ENCODE data around the gene FGD6.

Gene FGD6

DNA sequence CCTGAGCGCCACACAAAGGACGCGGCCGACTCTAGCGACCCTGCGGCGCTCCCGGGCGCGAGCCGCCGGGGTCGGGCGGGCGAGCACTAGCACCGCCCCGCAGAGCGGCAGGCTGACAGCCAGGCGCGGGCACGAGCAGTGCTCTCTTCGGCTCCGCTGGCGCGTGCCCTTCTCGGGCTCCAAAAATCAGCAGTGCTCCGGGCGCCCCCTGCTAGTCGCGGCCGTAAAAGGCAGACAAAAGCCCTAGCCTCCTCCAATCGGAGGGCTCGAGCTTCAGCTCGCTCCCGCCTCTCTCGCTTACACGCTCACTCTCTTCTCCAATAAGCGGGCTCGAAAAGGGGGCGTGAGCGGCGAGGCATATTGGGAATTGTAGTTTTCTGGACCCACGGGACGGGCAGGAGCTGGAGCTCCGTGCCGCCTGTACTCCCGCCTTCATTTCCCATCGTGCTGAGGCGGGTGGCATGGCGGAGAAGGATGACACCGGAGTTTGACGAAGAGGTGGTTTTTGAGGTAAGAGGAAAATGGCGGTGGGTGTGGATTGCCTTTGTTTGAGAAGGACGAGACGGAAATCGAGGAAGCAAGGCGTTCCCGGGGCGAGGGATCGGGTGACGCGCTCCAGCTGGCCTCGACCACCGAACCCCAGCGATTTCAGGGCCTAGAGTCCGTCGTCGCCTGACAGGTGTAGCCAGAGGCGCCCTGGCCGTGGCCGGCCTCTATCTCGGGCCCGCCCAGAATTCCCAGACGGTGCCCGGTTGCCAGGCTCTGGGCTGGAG lies at the start of gene FGD6, which contains the start of gene VEZT:
Gene FGD6, minus strand, starts transcription at position 91 of the 773 bp plus-strand sequence. CDS start 227 bp downstream, outside the sequence.
Gene VEZT, plus strand, starts transcription at position 431 of the 773 bp plus-strand sequence. Its CDS starts 44 bp downstream, at position 475.
- Histone ChIP-seq H3K4me3 (ENCODE audit: low read length) (peak within 1 kb of the TSS; percentile 99), H2AFZ (ENCODE audit: low read depth, low read length) (peak within 1 kb of the TSS; percentile 97), H3K9me3 (ENCODE audit: low read length) (no peaks in the 10 kb centered on the region), H3K4me1 (ENCODE audit: insufficient read depth, low read length) (peaks cover 21% of the 10 kb centered on the region), H3K36me3 (ENCODE audit: insufficient read depth, low read length) (no peaks in the 10 kb centered on the region), H3K27me3 (ENCODE audit: insufficient read depth, low read length) (no peaks in the 10 kb centered on the region)

DNA sequence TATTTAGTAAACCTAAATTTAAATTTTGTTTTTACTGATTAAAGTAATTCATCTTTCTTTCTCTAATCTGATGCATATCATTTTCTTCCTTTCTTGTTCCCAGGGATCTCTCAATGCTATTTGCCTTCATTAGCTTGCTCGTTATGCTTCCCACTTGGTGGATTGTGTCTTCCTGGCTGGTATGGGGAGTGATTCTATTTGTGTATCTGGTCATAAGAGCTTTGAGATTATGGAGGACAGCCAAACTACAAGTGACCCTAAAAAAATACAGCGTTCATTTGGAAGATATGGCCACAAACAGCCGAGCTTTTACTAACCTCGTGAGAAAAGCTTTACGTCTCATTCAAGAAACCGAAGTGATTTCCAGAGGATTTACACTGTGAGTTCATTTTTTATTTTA lies 49.0 kb upstream of the FGD6 start:
- Histone ChIP-seq H3K4me1 (ENCODE audit: insufficient read depth, low read length) (no peaks in the 10 kb centered on the region), H3K27me3 (ENCODE audit: insufficient read depth, low read length) (no peaks in the 10 kb centered on the region), H3K4me3 (ENCODE audit: low read length) (no peak overlapping the region), H3K9me3 (ENCODE audit: low read length) (no peaks in the 10 kb centered on the region), H3K36me3 (ENCODE audit: insufficient read depth, low read length) (peaks cover 79% of the 10 kb centered on the region), H2AFZ (ENCODE audit: low read depth, low read length) (no peak overlapping the region)

DNA sequence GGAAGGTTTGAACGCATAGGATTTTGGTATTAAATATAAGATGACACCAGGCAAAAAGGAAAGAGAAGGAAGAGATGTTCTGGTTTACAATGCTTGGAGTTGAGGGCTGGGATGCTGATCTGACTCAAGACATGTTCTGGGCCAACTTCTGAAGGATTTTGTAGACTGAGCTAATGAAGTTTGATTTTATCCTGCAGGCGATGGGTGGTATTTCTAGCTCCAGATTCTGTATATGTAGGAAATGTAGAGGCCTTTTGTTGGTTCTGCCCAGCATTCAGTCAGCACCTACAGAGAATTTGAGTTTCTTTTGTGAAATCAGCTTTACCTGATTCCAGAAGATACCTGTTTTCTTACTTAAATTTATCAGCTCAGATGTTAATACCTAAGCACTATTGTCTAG lies 48.5 kb upstream of the FGD6 start:
- peaks cover 81% of the 10 kb centered on the region for H3K36me3 ChIP-seq (ENCODE audit: insufficient read depth, low read length)
- H3K27me3 ChIP-seq (ENCODE audit: insufficient read depth, low read length): no peaks in the 10 kb centered on the region
- no peak overlapping the region for H2AFZ ChIP-seq (ENCODE audit: low read depth, low read length)
- no peak overlapping the region for H3K4me3 ChIP-seq (ENCODE audit: low read length)
- no peaks in the 10 kb centered on the region for H3K9me3 ChIP-seq (ENCODE audit: low read length)
- H3K4me1 ChIP-seq (ENCODE audit: insufficient read depth, low read length): no peaks in the 10 kb centered on the region

DNA sequence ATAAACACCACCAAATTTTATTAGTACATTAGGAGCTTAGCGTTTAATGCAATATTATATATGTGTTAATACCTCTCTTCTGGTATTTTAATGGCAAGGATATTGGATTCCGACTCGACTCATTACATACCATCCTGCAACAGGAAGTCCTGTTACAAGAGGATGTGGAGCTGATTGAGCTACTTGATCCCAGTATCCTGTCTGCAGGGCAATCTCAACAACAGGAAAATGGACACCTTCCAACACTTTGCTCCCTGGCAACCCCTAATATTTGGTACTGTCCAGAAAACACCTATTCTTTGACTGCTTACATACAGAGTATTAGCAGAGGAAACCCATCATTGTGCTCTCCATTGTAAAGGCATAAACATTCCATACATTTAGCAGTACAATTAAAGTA lies 45.5 kb upstream of the FGD6 start:
- no peaks in the 10 kb centered on the region for H3K27me3 ChIP-seq (ENCODE audit: insufficient read depth, low read length)
- H3K4me1 ChIP-seq (ENCODE audit: insufficient read depth, low read length): no peaks in the 10 kb centered on the region
- no peak overlapping the region for H3K4me3 ChIP-seq (ENCODE audit: low read length)
- no peak overlapping the region for H2AFZ ChIP-seq (ENCODE audit: low read depth, low read length)
- no peaks in the 10 kb centered on the region for H3K9me3 ChIP-seq (ENCODE audit: low read length)
- H3K36me3 ChIP-seq (ENCODE audit: insufficient read depth, low read length): peaks cover 85% of the 10 kb centered on the region

DNA sequence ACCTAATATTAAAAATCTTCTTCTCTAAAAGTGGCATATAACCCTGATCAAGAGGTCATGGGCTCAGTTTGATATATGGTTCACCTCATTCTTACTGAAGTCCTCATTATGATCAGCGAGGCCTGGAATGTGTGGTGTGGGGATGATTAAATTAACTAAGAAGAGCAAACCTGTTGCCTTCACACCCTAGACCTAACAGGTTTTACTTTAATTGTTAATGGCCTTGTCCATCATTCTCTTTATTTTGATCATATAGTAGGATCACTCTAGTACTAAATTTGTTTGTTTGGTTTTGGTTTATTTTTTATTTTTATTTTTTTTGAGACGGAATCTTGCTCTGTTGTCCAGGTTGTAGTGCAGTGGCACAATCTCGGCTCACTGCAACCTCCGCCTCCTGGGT lies 43.8 kb upstream of the FGD6 start:
- peaks cover 84% of the 10 kb centered on the region for H3K36me3 ChIP-seq (ENCODE audit: insufficient read depth, low read length)

DNA sequence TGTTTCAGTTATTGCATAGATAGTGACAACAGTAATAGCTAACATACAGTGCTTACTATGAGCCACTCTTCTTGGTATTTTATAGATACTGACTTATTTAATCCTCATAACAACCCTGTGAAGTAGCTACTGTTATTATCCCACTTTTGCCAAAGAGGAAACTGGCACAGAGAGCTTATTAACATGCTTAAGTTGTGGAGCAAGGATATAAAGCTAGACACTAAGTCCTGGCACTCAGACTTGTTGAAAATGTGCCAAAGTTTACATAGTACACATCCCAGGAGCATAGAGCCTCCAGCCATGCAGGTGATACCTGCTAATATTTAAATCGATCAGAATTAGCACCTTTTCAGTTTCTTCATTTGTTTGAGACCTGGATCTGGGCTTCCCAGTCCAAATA lies 42.1 kb upstream of the FGD6 start:
- peaks cover 86% of the 10 kb centered on the region for H3K36me3 ChIP-seq (ENCODE audit: insufficient read depth, low read length)
- H3K9me3 ChIP-seq (ENCODE audit: low read length): no peaks in the 10 kb centered on the region
- H3K27me3 ChIP-seq (ENCODE audit: insufficient read depth, low read length): no peaks in the 10 kb centered on the region
- H2AFZ ChIP-seq (ENCODE audit: low read depth, low read length): no peak overlapping the region
- H3K4me1 ChIP-seq (ENCODE audit: insufficient read depth, low read length): no peaks in the 10 kb centered on the region
- no peak overlapping the region for H3K4me3 ChIP-seq (ENCODE audit: low read length)

More for the DNA sequence above, 43.8 kb upstream of the FGD6 start:
- no peaks in the 10 kb centered on the region for H3K4me1 ChIP-seq (ENCODE audit: insufficient read depth, low read length)
- no peak overlapping the region for H2AFZ ChIP-seq (ENCODE audit: low read depth, low read length)
- no peaks in the 10 kb centered on the region for H3K27me3 ChIP-seq (ENCODE audit: insufficient read depth, low read length)
- no peak overlapping the region for H3K4me3 ChIP-seq (ENCODE audit: low read length)
- H3K9me3 ChIP-seq (ENCODE audit: low read length): no peaks in the 10 kb centered on the region

DNA sequence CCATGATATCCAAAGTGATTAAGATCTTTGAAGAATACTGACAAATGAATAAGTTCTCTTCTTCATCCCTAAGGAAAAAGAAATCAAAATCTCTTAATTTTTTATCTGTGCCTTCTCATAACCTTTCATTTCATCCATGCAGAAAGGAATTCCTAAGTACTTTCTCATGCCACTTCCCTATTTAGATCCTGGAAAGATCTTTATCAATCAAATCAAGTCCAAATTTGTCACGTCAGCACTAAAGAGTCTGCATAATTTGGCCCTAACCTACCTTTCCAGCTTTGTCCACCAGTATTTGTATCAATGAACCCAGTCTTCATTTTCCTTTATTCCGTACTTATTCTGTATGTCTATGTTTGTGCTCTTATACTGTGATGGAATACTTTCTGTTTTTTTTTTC lies 41.5 kb upstream of the FGD6 start:
- no peaks in the 10 kb centered on the region for H3K27me3 ChIP-seq (ENCODE audit: insufficient read depth, low read length)
- no peaks in the 10 kb centered on the region for H3K4me1 ChIP-seq (ENCODE audit: insufficient read depth, low read length)
- no peak overlapping the region for H2AFZ ChIP-seq (ENCODE audit: low read depth, low read length)
- H3K4me3 ChIP-seq (ENCODE audit: low read length): no peak overlapping the region
- H3K36me3 ChIP-seq (ENCODE audit: insufficient read depth, low read length): peaks cover 86% of the 10 kb centered on the region
- peaks cover 2% of the 10 kb centered on the region for H3K9me3 ChIP-seq (ENCODE audit: low read length)

DNA sequence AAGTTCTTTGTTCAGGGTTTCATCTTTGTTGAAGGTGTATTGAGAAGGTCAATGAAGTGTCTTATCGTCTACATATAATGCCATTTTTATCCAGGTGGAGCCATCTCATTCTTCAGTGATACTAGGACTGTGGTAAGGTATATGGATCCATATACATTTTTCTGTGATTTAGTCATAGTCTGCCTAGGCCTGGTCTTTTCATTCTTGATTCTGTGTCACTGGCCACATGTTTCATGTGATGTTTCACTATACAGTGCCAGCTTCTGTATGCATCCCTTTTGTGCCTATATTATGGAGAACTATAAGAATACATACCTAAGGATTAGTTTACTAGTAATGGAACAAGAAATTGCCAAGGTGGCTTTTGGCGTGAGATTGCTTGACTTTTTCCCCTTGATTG lies 40.9 kb upstream of the FGD6 start:
- H3K4me1 ChIP-seq (ENCODE audit: insufficient read depth, low read length): no peaks in the 10 kb centered on the region
- no peak overlapping the region for H2AFZ ChIP-seq (ENCODE audit: low read depth, low read length)
- H3K36me3 ChIP-seq (ENCODE audit: insufficient read depth, low read length): peaks cover 86% of the 10 kb centered on the region
- no peaks in the 10 kb centered on the region for H3K27me3 ChIP-seq (ENCODE audit: insufficient read depth, low read length)
- H3K9me3 ChIP-seq (ENCODE audit: low read length): peaks cover 2% of the 10 kb centered on the region
- H3K4me3 ChIP-seq (ENCODE audit: low read length): no peak overlapping the region

DNA sequence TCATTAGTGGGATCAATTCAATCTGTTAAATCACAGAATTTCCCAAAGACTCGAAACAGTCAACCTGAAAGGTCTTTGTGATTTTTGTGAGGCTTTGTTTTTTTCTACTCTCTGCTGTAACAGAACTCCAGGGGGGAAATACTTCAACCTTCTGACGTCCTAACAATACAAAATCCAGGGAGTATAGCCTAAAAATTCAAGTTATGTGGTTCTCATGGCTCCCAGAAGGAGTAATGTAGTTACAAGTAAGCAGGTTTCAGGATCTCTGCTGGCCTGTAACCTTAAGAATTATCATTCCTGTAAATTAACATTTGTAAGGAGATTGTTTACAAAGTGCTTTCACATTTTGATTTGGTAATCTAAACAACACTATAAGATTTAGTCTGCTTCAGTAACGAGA lies 40.3 kb upstream of the FGD6 start:
- H3K4me3 ChIP-seq (ENCODE audit: low read length): no peak overlapping the region
- H3K9me3 ChIP-seq (ENCODE audit: low read length): peaks cover 2% of the 10 kb centered on the region
- H2AFZ ChIP-seq (ENCODE audit: low read depth, low read length): no peak overlapping the region
- H3K27me3 ChIP-seq (ENCODE audit: insufficient read depth, low read length): no peaks in the 10 kb centered on the region
- H3K4me1 ChIP-seq (ENCODE audit: insufficient read depth, low read length): no peaks in the 10 kb centered on the region
- H3K36me3 ChIP-seq (ENCODE audit: insufficient read depth, low read length): peaks cover 86% of the 10 kb centered on the region

DNA sequence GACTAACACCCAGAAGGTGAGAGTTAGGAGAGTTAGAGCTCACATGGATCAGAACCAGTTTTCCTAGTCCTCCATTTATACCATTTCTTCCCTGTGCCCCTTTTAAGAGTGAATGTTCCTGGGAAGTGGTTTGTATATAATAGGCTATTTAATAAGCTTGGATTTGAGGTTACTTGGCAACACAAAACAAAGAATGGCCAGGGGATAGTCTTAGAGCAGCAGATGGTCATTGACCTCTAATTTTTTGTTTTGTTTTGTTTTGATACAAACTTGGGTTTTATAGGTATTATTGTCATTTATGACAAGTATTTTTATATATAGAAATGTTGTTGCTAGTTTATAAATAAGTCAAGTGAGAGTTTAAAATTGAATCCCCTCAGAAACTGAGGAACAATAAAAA lies 36.1 kb upstream of the FGD6 start:
- H2AFZ ChIP-seq (ENCODE audit: low read depth, low read length): no peak overlapping the region
- H3K9me3 ChIP-seq (ENCODE audit: low read length): peaks cover 2% of the 10 kb centered on the region
- H3K27me3 ChIP-seq (ENCODE audit: insufficient read depth, low read length): no peaks in the 10 kb centered on the region
- peaks cover 62% of the 10 kb centered on the region for H3K36me3 ChIP-seq (ENCODE audit: insufficient read depth, low read length)
- peaks cover 5% of the 10 kb centered on the region for H3K4me1 ChIP-seq (ENCODE audit: insufficient read depth, low read length)
- H3K4me3 ChIP-seq (ENCODE audit: low read length): no peak overlapping the region

DNA sequence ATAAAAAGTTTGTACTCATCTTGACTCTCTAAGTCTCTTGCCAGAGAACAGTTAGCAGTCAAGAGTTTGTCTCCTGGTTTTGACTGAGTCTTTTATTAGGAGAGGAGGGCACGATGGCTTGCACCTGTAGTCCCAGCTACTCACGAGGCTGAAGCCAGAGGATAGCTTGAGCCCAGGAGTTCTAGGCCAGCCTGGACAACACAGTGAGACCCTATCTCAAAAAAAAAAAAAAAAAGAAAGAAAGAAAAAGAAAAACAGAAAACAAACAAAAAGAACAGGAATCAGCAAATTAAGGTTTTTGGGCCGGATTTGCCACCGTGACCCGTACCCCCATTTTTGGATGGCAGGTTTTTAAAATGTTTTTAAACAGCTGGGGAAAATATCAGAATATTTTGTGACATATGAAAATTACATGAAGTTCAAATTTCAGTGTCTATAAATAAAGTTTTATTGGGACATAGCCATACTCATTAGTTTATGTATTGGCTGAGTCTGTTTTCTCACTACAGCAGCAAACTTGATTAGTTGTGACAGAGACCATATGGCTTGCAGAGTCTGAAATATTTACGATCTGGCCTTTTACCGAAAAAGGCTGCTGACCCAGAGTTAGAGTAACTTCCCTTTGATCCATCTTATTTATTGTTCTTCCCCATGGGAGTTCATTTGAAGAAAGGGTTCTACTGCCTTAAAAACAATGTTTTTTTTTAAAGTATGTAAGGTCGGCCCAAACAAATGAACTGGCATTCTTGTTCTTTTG lies 31.5 kb upstream of the FGD6 start:
- Histone ChIP-seq H3K4me1 (ENCODE audit: insufficient read depth, low read length) (peaks cover 5% of the 10 kb centered on the region), H3K9me3 (ENCODE audit: low read length) (peaks cover under 1% of the 10 kb centered on the region), H3K27me3 (ENCODE audit: insufficient read depth, low read length) (no peaks in the 10 kb centered on the region), H3K4me3 (ENCODE audit: low read length) (no peak overlapping the region), H2AFZ (ENCODE audit: low read depth, low read length) (no peak overlapping the region), H3K36me3 (ENCODE audit: insufficient read depth, low read length) (peaks cover 28% of the 10 kb centered on the region)

DNA sequence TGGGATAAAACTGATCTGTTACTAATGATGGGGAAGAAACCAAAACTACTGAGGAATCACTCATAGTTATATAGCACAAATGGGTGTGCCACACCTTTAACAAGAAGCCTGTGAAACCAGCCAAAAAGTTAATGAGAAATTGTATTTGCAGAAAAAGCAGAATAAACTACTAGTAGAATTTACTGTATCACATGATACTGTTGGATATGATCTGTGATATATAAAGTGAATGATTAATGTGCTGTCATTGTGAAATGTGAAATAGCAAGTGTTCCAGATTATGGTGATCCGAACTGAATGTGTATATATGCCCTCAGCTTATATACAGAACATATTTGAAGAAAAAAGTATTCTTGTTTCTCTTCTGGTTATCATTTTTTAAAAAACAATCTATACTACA lies 30.8 kb upstream of the FGD6 start:
- no peak overlapping the region for H2AFZ ChIP-seq (ENCODE audit: low read depth, low read length)
- peaks cover 6% of the 10 kb centered on the region for H3K9me3 ChIP-seq (ENCODE audit: low read length)
- no peak overlapping the region for H3K4me3 ChIP-seq (ENCODE audit: low read length)
- peaks cover 5% of the 10 kb centered on the region for H3K4me1 ChIP-seq (ENCODE audit: insufficient read depth, low read length)
- H3K36me3 ChIP-seq (ENCODE audit: insufficient read depth, low read length): peaks cover 28% of the 10 kb centered on the region
- H3K27me3 ChIP-seq (ENCODE audit: insufficient read depth, low read length): no peaks in the 10 kb centered on the region

DNA sequence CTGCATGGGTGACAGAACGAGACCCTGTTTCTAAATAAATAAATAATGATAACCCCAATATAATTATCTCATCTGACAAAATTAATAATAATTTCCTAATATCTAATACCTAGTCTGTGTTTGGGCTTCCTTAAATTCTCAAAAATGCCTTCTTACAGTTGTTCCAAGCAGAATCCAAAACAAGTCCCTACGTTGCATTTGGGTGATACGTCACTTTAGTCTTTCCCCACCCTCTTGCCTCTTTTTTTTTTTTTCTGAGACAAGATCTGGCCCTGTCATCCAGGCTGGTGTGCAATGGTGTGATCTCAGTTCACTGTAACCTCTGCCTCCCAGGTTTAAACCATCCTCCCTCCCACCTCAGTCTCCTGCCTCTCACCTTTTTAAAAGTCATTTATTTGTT lies 27.1 kb upstream of the FGD6 start:
- H2AFZ ChIP-seq (ENCODE audit: low read depth, low read length): no peak overlapping the region
- no peak overlapping the region for H3K4me3 ChIP-seq (ENCODE audit: low read length)
- H3K27me3 ChIP-seq (ENCODE audit: insufficient read depth, low read length): no peaks in the 10 kb centered on the region
- H3K4me1 ChIP-seq (ENCODE audit: insufficient read depth, low read length): peaks cover 5% of the 10 kb centered on the region
- peaks cover 25% of the 10 kb centered on the region for H3K36me3 ChIP-seq (ENCODE audit: insufficient read depth, low read length)
- H3K9me3 ChIP-seq (ENCODE audit: low read length): peaks cover 8% of the 10 kb centered on the region
